Smooth muscle cell (in vitro differentiated cells): ENCODE measurements around the gene SPRN. TPM values are rescaled to one million over a fixed set of nuclear protein-coding genes. Genes with fewer than 3 reads are reported as not detected.

ENCODE experiments used
- DNase-seq: peaks from one replicate; lab custom pipeline; 2025; ENCODE audit not compliant: unreplicated experiment; lab: John Stamatoyannopoulos, UW
- H2AFZ ChIP-seq: fragments of 200-600 bp; sonication (generic); 2 replicates; pipeline ENCODE4 v1.6.0; 2016; ENCODE audit warnings: antibody characterized with exemption, low read depth, mild to moderate bottlenecking
- H3F3A ChIP-seq: fragments of 200-600 bp; sonication (generic); 2 replicates; pipeline ENCODE4 v1.6.0; 2017; ENCODE audit warnings: antibody characterized with exemption, low read depth
- H3K27ac ChIP-seq: fragments of 200-600 bp; sonication (generic); 2 replicates; pipeline ENCODE4 v1.5.1; 2016; ENCODE audit warnings: low read depth, mild to moderate bottlenecking
- H3K27me3 ChIP-seq: fragments of 200-600 bp; sonication (generic); 2 replicates; pipeline ENCODE4 v1.6.1; 2016; ENCODE audit warnings: low read depth, mild to moderate bottlenecking
- H3K36me3 ChIP-seq: fragments of 200-600 bp; sonication (generic); 2 replicates; pipeline ENCODE4 v1.5.1; 2016; ENCODE audit warnings: low read depth
- H3K4me1 ChIP-seq: fragments of 200-600 bp; sonication (generic); 2 replicates; pipeline ENCODE4 v1.5.1; 2016; ENCODE audit warnings: low read depth
- H3K4me2 ChIP-seq: fragments of 200-600 bp; sonication (generic); 2 replicates; pipeline ENCODE4 v1.6.0; 2016; ENCODE audit warnings: mild to moderate bottlenecking
- H3K4me3 ChIP-seq: fragments of 200-600 bp; sonication (generic); 2 replicates; pipeline ENCODE4 v1.5.1; 2016; ENCODE audit warnings: mild to moderate bottlenecking
- H3K79me2 ChIP-seq: fragments of 200-600 bp; sonication (generic); 2 replicates; pipeline ENCODE4 v1.6.0; 2016; ENCODE audit warnings: low read depth, mild to moderate bottlenecking
- H3K9ac ChIP-seq: fragments of 200-600 bp; sonication (generic); 2 replicates; pipeline ENCODE4 v1.6.0; 2016; ENCODE audit warnings: low read depth
- H3K9me3 ChIP-seq: fragments of 200-600 bp; sonication (generic); replicated peaks from 2 replicates; pipeline ENCODE4 v1.5.1; 2016; ENCODE audit warnings: low read depth
- H4K20me1 ChIP-seq: fragments of 200-600 bp; sonication (generic); 2 replicates; pipeline ENCODE4 v1.6.0; 2016; ENCODE audit warnings: low read depth
- CTCF ChIP-seq: fragments of 200-600 bp; sonication (generic); IDR thresholded peaks from 2 replicates; pipeline ENCODE4 v1.5.1; 2017; ENCODE audit warnings: borderline replicate concordance, mild to moderate bottlenecking, antibody characterized with exemption; ENCODE audit not compliant: insufficient read depth, poor library complexity, severe bottlenecking
- WGBS: methylation state at CpG from one replicate; pipeline ENCODE4 v1.1.7; 2016; ENCODE audit warnings: low lambda C conversion rate; 5-methylcytosine and 5-hydroxymethylcytosine counted together
- polyA plus RNA-seq: library from polyadenylated mRNA; unstranded; fragments of >200 nt; fragmentation: Nextera tagmentation; extraction: Ambion mirVana; gene quantifications from 2 replicates; pipeline ENCODE4 v1.2.1, GENCODE V29; 2016
- total RNA-seq: library from RNA; depleted of rRNA; stranded (reverse); fragments of >200 nt; gene quantifications from 2 replicates; pipeline ENCODE4 v1.2.3, GENCODE V29; 2014

The SPRN gene
- total and polyA plus RNA-seq, 2 experiments from 2014 or later = 0.13 to 1.00 TPM

GRCh38 chr10:133454204-133454893 lies 29.9 kb upstream of the SPRN start:
- no peak overlapping the region for H3K27ac ChIP-seq
- H3K4me1 ChIP-seq = no peaks in the 10 kb centered on the region
- no peaks in the 10 kb centered on the region for H3K79me2 ChIP-seq
- H3K9ac ChIP-seq = no peak overlapping the region
- no peak for TF ChIP-seq CTCF
- no peaks in the 10 kb centered on the region for H4K20me1 ChIP-seq
- 74% methylated on average over 10 of the region's 10 CpGs for WGBS
- DNase-seq = no peak
- H3K9me3 ChIP-seq = no peaks in the 10 kb centered on the region
- no peak overlapping the region for H3K4me2 ChIP-seq
- H3K36me3 ChIP-seq = no peaks in the 10 kb centered on the region
- no peaks in the 10 kb centered on the region for H3K27me3 ChIP-seq
- H3F3A ChIP-seq = no peaks in the 10 kb centered on the region
- no peak overlapping the region for H3K4me3 ChIP-seq
- no peak overlapping the region for H2AFZ ChIP-seq

- Histone ChIP-seq H4K20me1 (no peaks in the 10 kb centered on the region), H2AFZ (no peak within 1 kb of the TSS), H3K36me3 (no peaks in the 10 kb centered on the region), H3K27ac (no peak within 1 kb of the TSS), H3K79me2 (no peaks in the 10 kb centered on the region), H3F3A (no peaks in the 10 kb centered on the region), H3K9ac (no peak within 1 kb of the TSS), H3K4me3 (no peak within 1 kb of the TSS), H3K9me3 (no peaks in the 10 kb centered on the region), H3K27me3 (no peaks in the 10 kb centered on the region), H3K4me2 (no peak within 1 kb of the TSS), H3K4me1 (no peaks in the 10 kb centered on the region)
- no peak for DNase-seq
- no peak for TF ChIP-seq CTCF
- WGBS = 77% methylated on average over 11 of the region's 11 CpGs
These were observed 29.2 kb upstream of the SPRN start, which contains the start of gene SCART1 for GRCh38 chr10:133453516-133454203. Gene SCART1, plus strand, starts transcription at chr10:133453945. Its CDS starts 53 bp downstream, at chr10:133453998.

GRCh38 chr10:133452453-133452852 lies 28.0 kb upstream of the SPRN start:
- Histone ChIP-seq H3K36me3 (no peaks in the 10 kb centered on the region), H3F3A (no peaks in the 10 kb centered on the region)

More at GRCh38 chr10:133452453-133452852, 28.0 kb upstream of the SPRN start:
- Histone ChIP-seq H3K4me1 (no peaks in the 10 kb centered on the region), H3K9ac (no peak overlapping the region), H3K27ac (no peak overlapping the region), H3K79me2 (no peaks in the 10 kb centered on the region), H3K27me3 (no peaks in the 10 kb centered on the region), H3K4me3 (no peak overlapping the region), H2AFZ (no peak overlapping the region), H4K20me1 (no peaks in the 10 kb centered on the region), H3K4me2 (no peak overlapping the region), H3K9me3 (peaks cover 7% of the 10 kb centered on the region)
- no peak for DNase-seq
- no peak for TF ChIP-seq CTCF
- WGBS = 71% methylated on average over 4 of the region's 4 CpGs
